Activated CD4-positive, alpha-beta T cell treated with anti-CD3 and anti-CD28 coated beads, Interleukin-2, amount 50 U/mL, for 48 hours (primary cell): ENCODE data around the gene SCIN.
"Not testable (repeated sequence)": the region's sequence is repeated elsewhere in the genome, so short reads cannot be mapped to it uniquely, and the experiment has no call there.

ENCODE experiments used
- DNase-seq, 2 experiments: peaks; one replicate each; pipeline ENCODE4 v3.0.0-alpha.2; 2020

Gene SCIN

DNA sequence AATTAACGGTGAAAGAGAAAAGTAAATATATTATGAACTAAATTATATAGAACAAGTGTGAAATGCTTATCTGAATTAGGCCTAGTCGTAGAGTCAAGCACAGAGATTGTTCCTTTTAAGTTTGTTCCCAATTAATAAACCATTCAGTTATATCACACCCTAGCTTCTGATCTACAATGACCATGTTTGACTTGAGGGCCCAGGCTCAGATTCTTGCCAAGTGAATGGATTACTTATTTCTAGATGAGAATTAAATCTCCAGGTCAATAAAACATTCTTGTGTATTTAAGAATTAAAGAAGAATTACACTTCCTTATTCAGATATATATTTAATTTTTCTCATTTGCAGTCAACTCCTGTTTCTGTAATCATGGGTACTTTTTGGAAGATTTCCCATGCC, 79.6 kb downstream of the SCIN start:
- no peak for DNase-seq

DNA sequence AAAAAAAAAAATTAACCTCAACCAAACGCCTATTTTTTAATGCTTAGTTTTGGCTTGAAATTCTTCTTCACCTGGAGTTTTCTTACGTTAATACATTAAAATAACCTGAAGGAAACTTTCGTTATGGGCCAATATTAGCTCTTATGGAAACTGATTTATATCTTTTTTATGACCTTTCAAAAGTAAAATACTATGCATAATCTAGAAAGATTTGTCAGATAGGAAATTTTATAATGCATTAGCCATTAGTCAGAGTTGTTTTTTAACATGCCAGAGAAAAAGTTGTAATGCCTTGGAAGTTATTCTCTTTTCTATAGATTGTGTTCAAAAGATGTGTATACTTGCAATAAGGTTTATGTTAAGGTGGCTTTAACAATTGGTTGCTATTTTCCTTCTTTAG, 82.6 kb downstream of the SCIN start:
- no peak for DNase-seq

DNA sequence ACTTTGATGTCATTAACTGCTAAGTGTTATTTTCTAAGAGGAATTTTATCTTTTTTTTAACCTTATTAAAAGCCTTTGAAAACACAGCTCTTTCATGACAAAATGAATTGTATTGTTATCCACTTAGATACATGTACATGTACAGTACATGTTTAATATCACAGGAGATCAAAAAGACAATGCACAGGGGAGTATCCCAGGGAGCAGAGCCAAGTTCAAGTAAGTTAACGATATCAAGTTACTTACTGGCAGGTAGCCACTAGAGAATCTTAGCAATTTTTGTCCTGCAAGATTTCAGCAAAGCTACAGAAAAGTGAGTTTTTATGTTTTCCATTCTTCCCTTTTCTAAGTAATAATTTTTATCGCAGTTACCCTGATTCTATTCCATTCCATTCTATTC, 83.0 kb downstream of the SCIN start:
- no peak for DNase-seq

DNA sequence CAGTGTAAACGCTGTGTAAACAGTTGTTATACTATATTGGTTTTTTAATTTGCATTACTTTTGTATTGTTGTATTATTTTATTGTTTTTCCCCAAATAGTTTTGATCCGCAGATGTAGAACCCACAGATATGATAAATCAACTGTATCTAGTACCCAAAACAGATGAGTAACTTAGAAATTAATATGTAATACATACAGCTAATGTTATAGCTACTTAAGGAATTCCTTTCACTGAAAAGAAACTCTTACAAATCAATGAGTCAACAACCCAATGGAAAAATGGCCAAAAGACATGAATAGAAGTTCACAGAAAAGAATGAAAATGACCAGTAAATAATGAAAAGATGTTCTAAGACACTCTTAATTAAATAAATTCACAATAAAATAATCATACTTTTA, 84.6 kb downstream of the SCIN start:
- no peak for DNase-seq

DNA sequence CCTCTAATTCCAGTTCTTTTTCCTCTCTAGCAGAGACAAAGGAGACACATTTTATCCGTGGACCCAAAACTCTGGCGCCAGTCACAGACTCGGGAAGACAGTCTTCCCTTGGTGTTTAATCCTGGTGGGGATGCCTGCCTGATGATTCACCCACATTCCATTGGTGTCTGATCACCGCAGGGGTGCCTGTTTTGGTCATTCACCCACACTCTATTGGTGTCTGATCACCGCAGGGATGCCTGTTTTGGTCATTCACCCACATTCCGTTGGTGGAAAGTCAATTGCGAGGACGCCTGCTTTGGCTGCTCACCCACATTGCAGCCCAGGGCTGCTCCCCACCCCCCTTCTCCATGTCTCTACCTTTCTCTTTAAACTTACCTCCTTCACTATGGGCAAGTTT, 89.9 kb downstream of the SCIN start:
- not testable (repeated sequence) for DNase-seq

DNA sequence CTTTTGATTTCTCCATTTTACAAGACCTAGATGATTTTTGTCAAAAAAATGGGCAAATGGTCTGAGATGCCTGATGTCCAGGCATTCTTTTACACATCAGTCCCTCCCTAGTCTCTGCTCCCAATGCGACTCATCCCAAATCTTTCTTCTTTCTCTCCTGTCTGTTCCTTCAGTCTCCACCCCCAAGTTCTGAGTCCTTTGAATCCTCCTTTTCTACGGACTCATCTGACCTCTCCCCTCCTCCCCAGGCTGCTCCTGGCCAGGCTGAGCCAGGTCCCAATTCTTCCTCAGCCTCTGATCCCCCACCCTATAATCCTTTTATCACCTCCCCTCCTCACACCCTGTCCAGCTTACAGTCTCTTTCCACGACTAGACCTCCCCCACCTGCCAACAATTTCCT, 90.5 kb downstream of the SCIN start:
- not testable (repeated sequence) for DNase-seq

DNA sequence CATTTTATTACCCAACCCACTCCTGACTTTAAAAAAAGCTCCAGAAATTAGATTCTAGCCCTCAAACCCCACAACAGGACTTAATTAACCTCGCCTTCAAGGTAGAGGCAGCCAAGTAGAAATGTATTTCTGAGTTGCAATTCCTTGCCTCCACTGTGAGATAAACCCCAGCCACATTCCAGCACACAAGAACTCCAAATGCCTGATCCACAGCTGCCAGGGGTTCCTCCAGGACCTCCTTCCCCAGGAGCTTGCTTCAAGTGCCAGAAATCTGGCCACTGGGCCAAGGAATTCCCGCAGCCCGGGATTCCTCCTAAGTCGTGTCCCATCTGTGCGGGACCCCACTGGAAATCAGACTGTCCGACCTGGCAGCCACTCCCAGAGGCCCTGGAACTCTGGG, 91.1 kb downstream of the SCIN start:
- no peak for DNase-seq

DNA sequence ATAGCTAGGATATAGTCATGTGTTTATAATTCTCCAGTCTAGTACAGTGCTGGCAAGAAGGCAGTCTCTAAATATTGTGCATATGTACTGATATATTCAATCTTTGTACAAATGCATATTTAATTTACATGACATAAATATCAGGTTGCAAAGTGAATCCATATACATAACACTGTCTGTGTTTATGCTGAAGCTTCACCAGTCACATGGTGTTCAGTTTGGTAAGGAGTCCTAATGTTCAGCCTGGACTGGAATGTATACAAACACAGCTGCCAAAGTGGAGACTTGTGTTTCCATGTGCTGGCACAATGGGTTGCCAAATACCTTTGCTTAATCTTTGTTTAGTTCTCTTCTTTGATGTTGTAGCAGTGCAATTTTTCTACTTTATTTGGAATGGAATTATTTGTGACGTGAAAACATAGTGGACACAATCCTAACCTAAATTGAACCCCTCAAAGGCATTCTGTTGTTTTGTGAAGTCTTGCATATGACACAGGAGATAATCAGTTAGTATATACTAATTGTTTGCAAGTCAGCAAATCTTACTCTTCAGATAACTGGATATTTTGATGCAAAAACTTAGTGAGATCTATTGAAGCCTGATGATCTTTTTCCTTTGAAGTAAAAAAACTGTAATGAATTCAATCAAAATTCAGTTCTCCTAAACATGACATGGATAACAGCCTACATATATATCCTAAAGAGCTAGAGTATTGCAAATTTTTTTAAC, 99.6 kb downstream of the SCIN start:
- DNase-seq = no peak

DNA sequence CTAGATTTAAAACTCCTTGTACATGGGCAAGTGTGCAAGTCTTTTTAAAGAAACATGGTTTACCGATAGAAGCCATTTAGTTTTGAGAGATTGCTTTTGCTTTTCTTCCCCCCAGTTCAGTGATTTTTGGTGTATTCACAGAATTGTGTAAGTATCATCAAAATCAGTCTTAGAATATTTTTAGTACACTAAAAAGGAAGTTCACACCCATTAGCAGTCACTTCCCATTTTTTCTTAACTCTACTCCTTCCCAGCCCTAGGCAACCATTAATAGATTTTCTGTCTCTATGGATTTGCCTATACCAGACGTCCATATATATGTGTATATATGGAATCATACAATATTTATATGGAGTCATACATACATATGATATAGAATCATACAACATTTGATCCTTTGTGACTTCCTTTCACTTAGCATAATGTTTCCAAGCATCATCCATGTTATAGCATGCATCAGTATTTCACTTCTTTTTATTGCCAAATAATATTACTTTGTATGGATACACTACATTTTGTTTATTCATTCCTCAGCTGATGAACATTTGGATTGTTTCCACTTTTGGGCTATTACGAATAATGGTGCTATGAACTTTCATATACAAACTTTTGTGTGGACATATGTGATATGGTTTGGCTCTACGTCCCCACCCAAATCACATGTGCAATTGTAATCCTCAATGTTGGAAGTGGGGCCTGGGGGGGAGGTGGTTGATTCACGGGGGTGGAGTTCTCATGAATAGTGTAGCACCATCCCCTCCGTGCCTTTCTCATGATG, 100.4 kb downstream of the SCIN start:
- DNase-seq = no peak

DNA sequence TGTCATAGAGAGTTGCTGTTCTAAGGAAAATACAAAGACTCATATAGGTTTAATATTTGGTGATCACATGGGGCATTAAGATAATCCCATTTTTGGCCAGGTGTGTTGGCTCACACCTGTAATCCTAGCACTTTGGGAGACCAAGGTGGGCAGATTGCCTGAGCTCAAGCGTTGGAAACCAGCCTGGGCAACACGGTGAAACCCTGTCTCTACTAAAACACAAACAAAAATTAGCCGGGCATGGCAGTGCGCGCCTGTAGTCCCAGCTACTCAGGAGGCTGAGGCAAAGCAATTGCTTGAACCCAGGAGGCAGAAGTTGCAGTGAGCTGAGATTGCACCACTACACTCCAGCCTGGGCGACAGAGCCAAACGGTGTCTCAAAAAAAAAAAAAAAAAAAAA, 102.9 kb downstream of the SCIN start:
- not testable (repeated sequence) for DNase-seq

DNA sequence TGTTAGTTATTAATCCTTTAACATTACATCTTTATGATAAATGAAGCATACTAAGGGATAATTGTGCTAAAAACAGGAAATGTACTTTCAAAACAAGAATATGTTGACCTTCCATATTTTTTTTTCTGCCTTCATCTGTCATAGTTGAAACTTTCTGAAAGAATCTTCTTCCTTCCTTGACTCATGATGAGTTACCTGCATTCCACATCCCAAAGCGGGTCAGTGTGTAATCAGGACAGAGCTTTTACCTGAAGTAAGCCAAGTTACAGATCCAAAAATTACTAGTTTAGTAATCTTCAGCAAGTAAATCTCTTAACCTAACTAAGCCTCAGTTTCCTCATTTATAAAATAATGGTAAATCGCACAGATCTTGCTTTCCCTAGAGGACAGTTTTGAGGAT, 103.5 kb downstream of the SCIN start:
- DNase-seq = no peak

DNA sequence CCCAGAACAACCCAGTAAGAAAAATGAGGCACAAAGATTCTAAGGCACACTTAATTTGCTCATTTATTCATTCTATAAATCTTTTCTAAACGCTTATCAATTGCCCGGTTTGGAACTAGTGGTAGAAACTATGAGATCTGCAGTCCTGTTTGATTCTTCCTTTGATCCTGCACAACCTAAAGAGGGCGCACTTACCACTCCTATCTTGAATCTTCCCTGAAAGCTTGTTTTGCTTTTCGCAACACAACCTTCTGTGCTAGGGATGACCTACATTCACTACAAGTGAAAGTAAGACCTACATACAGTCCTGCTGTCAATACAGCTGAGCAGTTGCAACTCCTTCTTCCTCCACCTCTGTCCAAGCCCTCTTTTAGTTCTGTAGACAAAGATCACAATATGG, 104.3 kb downstream of the SCIN start:
- DNase-seq = peak in 1 of 2 experiments; percentile 27

DNA sequence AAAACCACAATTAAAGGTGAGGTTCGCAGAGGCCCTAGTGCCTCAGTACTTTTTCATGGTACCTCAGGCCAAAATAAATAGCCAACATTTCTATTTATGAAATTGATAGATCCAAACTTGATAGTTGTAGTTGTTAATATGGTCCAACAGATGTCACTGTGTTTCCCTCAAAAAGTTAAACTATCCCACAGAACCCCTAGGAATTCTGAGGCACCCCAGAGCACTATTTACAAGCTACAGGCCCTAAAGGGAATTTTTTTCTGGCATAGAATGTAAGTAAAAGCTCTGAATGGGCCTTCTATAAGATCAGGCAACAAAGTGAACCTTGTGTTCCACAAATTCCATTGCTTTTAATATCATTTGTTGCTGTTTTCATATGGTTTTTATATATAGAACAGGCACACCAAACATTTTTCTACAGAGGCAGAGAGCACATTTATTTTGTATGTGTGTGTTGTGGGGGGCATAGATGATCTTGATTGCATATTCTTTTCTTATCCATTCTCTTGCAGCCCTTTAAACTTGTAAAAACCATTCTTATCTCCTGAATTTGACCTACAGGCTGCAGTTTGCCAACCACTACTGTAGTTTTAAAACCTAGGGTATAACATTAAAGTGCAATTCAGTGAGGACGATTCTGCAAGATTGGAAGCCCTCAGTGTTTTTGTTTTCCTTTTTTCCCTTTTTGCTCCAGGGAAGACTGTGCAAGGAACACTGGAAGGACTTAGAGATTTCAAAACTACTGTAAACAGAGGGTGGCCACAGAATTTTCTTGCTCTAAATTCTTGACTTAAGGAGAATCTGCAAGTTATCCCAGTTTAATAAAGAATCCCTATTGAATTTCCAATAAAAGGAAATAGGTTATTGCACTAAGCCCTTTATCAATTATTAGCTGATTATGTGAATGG, 113.4 kb downstream of the SCIN start:
- no peak for DNase-seq

DNA sequence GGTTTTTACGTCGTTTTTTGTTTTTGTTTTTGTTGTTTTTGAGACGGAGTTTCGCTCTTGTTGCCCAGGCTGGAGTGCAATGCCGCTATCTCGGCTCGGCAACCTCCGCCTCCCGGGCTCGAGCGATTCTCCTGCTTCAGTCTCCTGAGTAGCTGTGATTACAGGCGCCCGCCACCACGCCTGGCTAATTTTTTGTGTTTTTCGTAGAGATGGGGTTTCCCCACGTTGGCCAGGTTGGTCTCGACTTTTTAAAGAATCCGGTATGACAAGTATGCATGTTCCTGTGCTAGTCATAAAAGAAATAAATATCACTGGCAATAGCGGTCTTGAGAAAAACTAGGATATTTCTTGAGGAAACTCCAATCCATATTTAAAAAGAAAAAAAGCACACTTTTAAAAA, 114.2 kb downstream of the SCIN start:
- DNase-seq = no peak

DNA sequence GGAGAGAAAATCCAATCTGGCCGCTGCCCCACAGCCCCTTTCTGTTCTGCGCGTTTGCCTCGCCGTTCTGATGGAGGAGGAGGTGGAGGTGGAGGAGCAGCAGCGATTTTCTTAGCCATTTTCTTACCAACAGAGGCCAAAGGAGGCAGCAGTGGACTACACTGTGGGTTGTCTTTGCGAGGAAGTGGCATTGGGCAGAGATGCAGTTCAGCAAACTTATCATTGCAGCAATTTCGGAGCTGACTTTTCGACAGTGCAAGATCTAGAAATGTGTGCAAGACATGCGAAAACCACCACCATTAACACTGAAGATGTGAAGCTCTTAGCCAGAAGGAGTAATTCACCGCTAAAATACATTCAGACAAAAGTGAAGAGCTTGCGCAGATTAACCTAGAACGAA, 115.0 kb downstream of the SCIN start:
- DNase-seq = peak; percentile 16 to 18

DNA sequence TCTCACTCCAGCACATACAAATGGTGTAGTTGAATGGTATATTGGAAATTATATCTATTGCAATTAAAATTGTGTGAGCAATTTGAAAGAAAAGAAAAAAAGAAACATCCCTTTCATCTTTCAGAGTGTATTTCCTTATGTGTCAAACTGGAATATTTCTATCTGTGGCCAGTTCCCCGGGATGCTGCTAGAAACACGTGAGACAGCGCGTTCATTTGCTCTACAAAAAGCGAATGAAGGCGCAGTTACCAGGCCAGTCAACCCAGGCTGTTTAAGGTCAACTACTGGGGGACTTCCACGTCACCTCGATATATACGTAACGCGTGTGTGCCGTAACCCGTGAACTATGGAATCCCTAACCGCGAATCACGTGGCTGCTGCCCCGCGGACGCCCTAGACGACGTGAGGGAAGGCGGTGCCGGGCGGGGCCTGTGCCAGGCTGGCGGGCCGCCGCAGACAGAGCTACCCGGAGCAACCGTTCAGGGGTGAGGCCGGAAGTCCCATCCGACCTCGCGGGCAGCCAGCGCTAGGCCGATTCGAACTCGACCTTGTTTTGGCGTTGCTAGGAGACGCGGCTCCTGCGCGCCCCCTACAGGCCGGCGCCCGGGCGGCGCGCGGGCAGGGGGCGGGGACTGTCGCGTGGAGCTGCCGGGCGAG, 115.8 kb downstream of the SCIN start:
- peak; percentile 92 to 94 for DNase-seq

DNA sequence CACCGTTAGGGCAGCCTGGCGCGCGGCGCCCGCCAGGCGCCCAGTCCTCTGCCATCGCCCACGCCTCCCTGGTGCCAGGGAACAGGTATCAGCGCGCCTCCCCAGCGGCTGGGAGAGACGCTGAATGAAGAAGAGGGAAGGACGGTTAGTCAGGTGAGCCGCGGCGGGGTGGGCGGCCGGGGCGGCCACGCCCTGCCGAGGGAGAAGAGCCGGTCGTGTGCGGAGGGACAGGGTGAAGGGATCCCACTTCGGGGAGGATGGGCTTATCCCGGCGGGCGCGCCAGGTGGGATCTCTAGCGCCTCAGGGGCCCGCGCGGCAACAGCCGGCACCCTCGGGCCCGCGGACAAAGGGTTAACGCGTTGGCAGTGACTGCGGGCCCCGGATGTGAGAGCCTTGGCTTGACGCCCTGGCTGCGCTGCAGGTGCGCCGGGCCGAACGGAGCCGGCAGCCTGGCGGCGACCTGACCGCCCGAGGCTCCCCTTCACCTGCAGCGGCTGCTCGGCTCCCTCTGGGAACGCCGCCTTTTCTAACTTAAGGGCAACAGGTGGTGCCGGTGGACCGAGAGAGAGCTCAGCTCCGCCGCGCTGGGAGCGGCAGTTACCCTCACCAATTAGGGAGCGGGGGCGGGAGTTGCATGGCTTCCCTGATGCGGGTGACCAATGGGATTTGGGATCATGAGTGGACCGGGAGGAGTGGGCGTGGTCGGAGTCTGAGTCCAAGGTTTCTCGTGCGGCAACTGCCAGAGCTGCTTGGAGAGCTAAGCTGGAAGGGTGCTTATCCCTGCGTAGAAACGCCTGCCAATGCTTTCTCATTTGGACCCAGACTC, 116.6 kb downstream of the SCIN start, which contains the start of gene ARL4A:
ARL4A (plus strand) TSS at position 743 of the 827 bp plus-strand sequence. CDS start 622 bp downstream, outside the sequence.
- DNase-seq = peak; percentile 93 to 96

DNA sequence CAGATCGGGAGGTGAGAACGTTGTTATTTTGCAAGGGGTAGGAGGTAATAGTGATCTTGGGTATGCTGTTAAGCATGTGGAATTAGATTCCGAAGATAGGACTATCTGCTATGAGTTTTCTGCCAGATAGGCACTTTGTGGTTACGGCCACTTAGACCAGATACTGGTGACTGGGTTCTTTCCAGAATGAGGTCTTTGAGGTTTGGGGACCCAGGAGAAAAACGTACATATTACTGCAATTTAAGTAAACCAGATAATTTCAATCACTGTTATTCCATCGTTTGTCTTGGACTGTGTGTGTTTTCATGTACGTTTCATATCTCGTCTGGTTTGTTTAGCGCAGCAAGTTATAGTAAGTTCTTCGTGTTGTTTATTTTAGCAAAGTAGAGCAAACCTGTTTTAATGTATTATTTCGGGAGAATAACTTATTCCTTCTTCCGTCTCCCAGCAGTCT, 117.2 kb downstream of the SCIN start:
- no peak for DNase-seq

DNA sequence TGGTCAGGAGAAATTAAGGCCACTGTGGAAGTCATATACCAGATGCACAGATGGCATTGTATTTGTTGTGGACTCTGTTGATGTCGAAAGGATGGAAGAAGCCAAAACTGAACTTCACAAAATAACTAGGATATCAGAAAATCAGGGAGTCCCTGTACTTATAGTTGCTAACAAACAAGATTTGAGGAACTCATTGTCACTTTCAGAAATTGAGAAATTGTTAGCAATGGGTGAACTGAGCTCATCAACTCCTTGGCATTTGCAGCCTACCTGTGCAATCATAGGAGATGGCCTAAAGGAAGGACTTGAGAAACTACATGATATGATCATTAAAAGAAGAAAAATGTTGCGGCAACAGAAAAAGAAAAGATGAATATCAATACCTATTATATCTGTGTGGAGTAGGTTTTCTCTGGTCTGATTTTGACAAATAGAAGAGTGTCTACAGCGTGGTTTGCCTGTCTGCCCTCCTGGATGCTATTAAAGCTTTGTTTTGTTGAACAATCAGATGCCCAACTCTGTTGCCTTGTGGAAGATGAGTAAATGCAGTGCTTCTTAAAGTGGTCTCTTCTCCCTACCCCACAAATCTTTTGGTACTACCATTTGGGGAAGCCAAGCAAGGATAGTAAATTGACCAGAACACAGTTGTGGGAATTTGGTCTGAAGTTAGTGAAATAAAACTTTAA, 118.1 kb downstream of the SCIN start:
- not testable (repeated sequence) for DNase-seq

DNA sequence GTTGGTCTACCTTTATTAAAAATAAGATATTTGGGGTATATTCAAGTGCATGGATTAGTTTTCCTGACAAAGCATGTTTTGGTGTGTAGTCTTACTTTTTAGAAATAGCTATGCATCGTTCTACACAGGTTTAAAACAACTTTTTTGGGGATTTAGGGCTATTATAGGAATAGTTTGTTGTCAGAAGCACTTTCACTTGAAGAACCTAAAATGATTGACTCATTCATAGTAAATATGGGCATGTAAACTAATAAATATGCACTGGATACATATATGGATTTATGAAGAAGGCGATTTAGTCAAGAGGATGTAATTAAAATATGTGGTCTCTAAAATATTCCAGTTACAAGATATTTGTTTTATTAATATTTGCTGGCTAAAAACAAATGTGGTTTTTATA, 118.9 kb downstream of the SCIN start:
- no peak for DNase-seq
